Midbrain (tissue), 1 donor: Measurements from ENCODE around the gene FARP1.

ENCODE experiments used
- DNase-seq: peaks from one replicate; lab custom pipeline; 2025; lab: John Stamatoyannopoulos, UW

Gene FARP1

DNA sequence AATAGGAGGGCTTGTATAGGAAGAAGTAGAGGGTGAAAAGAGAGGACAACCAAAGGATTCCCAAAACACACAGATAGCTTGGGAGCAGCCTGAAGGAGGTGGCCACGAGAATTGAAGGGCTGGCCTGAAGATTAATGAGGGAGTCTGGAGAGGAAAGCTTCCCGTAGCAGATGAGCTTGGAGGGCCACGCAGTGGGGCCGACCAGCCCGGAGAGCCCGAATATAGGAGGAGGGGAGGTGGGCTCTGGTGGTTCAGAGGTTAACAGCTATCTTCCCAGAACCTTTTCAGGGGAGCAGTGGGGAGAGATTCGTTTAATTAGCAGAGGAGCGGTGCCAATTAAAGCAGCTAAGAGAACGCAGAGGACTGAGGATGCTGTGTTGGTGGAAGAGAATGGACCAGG, 279.2 kb downstream of the FARP1 start:
- no peak for DNase-seq

DNA sequence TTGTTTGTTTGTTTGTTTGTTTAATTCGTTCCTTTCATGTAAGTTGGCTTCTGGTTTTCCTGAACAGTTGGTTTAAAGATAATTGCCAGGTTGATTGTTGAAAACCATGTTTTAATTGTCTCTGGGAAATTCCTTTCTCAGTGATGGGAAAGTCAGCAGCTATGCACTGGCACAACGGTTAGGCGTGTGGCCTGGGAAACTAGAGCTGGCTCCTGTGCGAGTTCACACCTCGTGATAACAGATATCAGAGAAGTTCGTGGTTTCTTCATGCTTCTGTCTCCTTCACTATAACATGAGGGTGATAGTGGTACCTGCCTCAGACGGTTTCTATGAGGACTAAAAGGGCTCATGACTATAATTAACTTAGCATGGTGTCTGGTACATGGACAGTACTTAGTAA, 280.5 kb downstream of the FARP1 start:
- no peak for DNase-seq

- no peak for DNase-seq
Measured at GRCh38 chr13:98427331-98427995, 284.6 kb downstream of the FARP1 start.

DNA sequence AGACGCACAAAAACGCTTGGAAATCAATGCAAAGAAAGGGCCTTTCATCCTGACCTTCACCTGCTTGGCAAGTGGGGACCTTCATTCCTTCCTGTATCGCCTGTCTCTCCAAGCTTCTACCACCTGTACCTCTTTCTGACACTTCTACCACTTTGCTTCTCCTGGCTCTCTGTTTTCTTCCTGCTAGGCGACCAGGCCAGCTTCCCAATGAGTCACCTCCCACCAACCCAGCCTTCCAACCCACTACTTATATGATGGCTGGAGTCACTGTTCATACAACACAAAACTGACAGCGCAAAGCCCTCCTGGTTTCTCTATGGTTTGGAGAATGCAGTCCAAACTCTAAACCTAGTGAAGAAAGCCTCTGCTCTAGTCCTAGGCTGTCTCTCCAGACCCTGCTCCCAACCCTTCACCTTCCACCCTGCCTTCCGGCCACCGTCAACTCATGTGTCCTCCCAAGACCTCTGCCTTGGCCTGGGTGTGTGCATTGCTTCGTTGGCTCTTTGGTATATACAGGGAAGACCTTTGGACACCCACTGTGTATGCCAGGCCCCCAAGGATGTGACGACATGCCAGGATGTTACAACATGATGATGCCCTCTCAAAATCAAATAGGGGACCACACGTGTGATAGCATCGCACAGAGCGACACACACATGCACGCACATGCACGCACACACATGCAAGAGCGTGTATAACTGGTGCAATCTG, 285.5 kb downstream of the FARP1 start:
- DNase-seq = no peak

- DNase-seq = no peak
Measured at GRCh38 chr13:98429081-98429480, 286.2 kb downstream of the FARP1 start.

GRCh38 chr13:98429531-98429930, 286.6 kb downstream of the FARP1 start:
- no peak for DNase-seq

GRCh38 chr13:98429977-98430736, 287.3 kb downstream of the FARP1 start:
- DNase-seq = no peak

DNA sequence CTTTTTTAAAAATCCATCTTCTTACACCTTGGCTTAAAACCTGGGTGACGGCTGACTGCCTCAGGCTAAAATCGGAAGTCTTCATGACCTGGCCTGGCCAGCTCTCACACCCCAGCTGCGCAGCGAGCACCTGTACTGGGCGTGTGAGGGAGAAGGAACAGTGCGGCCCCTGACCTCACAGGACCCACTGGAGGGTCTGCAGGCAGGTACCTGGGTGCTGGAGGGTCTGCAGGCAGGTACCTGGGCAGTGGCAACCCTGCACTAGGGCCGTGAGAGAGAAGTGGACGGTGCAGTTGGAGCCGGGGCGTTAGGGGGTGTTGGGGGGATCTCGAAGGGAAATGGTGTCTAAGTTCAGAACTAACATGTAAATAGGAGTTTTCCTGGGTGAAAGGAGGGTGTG, 289.7 kb downstream of the FARP1 start:
- no peak for DNase-seq

DNA sequence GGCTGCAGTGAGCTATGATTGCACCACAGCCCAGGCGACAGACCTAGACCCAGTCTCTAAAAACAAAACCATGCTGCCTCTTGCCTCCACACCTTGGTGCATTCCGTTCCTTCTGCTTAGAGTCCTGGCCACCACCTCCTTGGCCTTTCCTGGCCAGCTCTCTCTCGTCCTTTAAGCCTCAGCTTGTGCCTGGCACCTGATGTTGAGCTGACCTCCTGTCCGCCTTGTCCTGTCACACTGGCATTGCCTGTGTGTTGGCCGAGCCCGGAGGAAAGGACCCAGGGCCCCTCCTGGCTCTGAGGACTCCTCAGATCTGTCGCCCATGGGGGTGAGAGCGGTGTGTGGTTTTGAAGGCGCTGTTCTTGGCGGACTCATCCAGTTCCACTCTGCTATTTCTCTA, 290.8 kb downstream of the FARP1 start:
- no peak for DNase-seq

GRCh38 chr13:98434060-98434459, 291.2 kb downstream of the FARP1 start:
- no peak for DNase-seq

DNA sequence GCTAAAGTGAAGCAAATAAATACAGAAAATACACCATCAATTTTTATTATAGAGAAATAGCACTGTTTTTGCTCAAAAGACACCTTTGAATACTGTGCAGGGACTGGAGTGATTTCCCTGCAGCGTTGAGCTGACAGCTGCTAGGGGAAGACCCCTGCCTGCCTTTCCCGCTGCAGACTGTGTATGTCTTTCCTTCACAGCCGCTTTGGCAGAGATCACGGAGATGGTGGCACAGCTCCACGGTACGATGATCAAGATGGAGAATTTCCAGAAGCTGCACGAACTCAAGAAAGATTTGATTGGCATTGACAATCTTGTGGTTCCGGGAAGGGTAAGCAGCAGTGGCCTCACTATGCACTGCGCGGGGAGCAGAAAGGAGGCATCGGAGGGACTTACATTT, 292.5 kb downstream of the FARP1 start:
- no peak for DNase-seq

- no peak for DNase-seq
Measured at GRCh38 chr13:98436233-98436910, 293.5 kb downstream of the FARP1 start.

GRCh38 chr13:98438246-98439125, 295.6 kb downstream of the FARP1 start:
- DNase-seq = no peak

DNA sequence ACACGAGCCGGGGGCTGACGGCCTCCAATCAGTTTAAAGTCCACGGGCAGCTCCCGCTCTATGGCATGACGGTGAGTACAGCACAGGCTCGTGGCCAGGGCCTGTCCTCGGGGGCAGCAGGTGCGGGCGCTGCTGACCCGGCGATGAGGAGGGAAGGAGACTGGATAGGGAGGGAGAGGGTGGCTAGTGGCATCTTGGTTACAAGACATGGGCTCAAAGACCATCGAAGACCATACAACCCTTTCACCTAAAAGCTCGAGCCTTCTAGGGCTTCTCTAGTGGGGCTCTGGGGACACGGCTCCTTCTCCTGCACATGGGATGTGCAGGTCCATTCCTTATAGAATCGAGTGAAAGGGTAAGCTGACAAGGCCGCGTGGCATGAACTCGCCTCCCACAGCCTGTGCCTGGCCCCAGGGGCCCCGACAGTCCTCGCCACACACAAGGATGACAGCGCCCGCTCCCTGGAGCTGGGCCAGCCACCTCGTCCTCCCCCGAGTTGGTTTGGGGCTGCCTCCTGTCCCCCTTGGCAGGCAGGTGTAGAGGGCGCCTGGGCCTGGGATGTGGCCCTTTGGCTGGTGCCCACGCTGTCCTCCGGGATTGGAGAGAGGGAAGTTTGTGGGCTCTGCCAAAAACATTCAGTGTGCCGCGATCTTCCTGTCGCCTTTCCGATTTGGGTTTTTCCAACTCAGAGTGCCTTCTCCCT, 296.4 kb downstream of the FARP1 start:
- no peak for DNase-seq

DNA sequence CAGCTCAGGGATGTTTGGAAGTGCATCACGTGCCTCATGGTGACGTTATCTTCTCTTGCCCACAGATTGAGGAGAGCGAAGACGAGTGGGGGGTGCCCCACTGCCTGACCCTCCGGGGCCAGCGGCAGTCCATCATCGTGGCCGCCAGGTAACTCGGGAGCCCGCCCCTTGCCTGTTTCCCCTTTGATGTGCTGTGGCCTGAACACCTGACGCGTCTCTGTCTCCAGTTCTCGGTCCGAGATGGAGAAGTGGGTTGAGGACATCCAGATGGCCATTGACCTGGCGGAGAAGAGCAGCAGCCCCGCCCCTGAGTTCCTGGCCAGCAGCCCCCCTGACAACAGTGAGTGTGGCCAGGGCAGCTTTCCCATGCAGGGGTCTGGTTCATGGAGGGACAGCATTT, 297.0 kb downstream of the FARP1 start:
- no peak for DNase-seq

DNA sequence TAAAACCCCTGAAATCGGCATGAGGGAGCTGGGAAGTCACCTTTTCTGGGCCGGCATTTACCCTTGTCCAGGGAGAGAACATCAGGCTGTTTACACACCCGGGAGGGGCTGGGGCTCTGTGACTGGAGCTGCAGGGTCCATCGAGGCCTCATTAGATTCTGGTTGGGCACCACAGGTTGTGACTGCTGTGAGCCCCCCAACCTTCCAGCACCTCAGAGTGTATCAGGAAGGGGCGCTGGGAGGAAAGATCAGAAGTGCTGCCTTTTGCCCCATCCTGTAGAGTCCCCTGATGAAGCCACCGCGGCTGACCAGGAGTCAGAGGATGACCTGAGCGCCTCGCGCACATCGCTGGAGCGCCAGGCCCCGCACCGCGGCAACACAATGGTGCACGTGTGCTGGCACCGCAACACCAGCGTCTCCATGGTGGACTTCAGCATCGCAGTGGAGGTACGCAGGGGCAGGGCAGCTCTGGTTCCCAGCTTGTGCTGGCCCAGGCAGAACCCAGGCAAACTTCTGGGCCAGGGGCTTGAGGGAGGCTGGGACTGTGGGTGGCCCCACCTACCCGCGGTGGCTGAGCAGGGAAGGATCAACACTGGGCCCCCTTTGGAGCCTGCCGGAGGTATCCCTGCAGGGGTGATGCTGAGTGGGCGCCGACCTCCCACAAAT, 297.6 kb downstream of the FARP1 start:
- DNase-seq = no peak

GRCh38 chr13:98441056-98441676, 298.3 kb downstream of the FARP1 start:
- no peak for DNase-seq

- no peak for DNase-seq
Measured at GRCh38 chr13:98442391-98443230, 299.7 kb downstream of the FARP1 start.

DNA sequence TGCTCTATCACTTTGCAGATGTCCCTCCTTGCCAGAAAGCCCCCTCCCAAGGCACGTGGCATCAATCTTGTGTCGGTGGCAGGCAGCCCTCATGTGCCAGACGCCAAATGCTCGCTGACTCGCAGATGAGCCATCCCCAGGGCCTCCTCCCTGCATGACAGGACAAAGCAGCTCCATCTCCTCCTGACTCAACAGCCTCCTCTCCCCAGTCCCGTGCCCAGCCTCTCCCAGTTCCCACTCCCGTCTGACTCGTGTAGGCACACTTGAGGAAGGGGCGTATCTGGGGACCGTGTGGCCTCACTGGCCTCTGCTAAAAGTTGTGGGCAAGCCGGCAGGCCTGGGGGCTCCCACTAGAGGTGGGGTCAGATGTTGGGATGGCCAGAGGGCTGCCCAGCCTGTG, 300.4 kb downstream of the FARP1 start:
- DNase-seq = no peak
